H9 (cell line): ENCODE results near the gene JUNB. TPM values are rescaled to one million over a fixed set of nuclear protein-coding genes. Genes with fewer than 3 reads are reported as not detected.

ENCODE experiments used
- DNase-seq: peaks from one replicate; pipeline ENCODE4 v3.0.0-alpha.2; 2017
- H2AFZ ChIP-seq: one replicate; pipeline ENCODE4 v1.6.1; 2013; ENCODE audit warnings: mild to moderate bottlenecking, low read length, control low read depth, moderate library complexity
- H2AK5ac ChIP-seq: 2 replicates; pipeline ENCODE4 v1.6.1; 2013; ENCODE audit warnings: low read length, control low read depth, mixed read lengths; ENCODE audit not compliant: insufficient read length
- H2BK120ac ChIP-seq: one replicate; pipeline ENCODE4 v1.6.1; 2013; ENCODE audit warnings: low read depth, mild to moderate bottlenecking, low read length, control low read depth, inconsistent platforms; ENCODE audit not compliant: poor library complexity, severe bottlenecking
- H2BK12ac ChIP-seq: 2 replicates; pipeline ENCODE4 v1.6.1; 2013; ENCODE audit warnings: low read length, control low read depth, mixed read lengths, low read depth; ENCODE audit not compliant: insufficient read length
- H2BK15ac ChIP-seq: 2 replicates; pipeline ENCODE4 v1.6.1; 2013; ENCODE audit warnings: low read depth, low read length, control low read depth
- H2BK20ac ChIP-seq: one replicate; pipeline ENCODE4 v1.6.1; 2013; ENCODE audit warnings: low read depth, mild to moderate bottlenecking, low read length, control low read depth, inconsistent platforms; ENCODE audit not compliant: poor library complexity, severe bottlenecking
- H2BK5ac ChIP-seq: 2 replicates; pipeline ENCODE4 v1.6.1; 2013; ENCODE audit warnings: low read length, control low read depth, mixed read lengths; ENCODE audit not compliant: insufficient read length
- H3K14ac ChIP-seq: 2 replicates; pipeline ENCODE4 v1.6.1; 2013; ENCODE audit warnings: low read length, control low read depth; ENCODE audit not compliant: insufficient read depth
- H3K18ac ChIP-seq: 2 replicates; pipeline ENCODE4 v1.6.1; 2013; ENCODE audit warnings: low read depth, mild to moderate bottlenecking, mixed read lengths, low read length, control low read depth; ENCODE audit not compliant: insufficient read length
- H3K23ac ChIP-seq: 2 replicates; pipeline ENCODE4 v1.6.1; 2013; ENCODE audit warnings: low read length, control low read depth, mixed read lengths, low read depth; ENCODE audit not compliant: insufficient read length
- H3K23me2 ChIP-seq: 2 replicates; pipeline ENCODE4 v1.6.1; 2013; ENCODE audit warnings: low read depth, mild to moderate bottlenecking, mixed read lengths, low read length, control low read depth; ENCODE audit not compliant: insufficient read length, poor library complexity, severe bottlenecking
- H3K27ac ChIP-seq: 2 replicates; pipeline ENCODE4 v1.5.1; 2013; ENCODE audit warnings: low read length, control low read depth, mixed read lengths, low read depth; ENCODE audit not compliant: insufficient read length
- H3K27me3 ChIP-seq: 2 replicates; pipeline ENCODE4 v1.6.1; 2013; ENCODE audit warnings: low read length, control low read depth, inconsistent platforms; ENCODE audit not compliant: insufficient read depth
- H3K4ac ChIP-seq: 2 replicates; pipeline ENCODE4 v1.6.1; 2013; ENCODE audit warnings: low read depth, mild to moderate bottlenecking, control low read depth, inconsistent platforms, low read length, moderate library complexity
- H3K4me1 ChIP-seq: 2 replicates; pipeline ENCODE4 v1.6.1; 2013; ENCODE audit warnings: low read length, control low read depth, inconsistent platforms; ENCODE audit not compliant: insufficient read depth
- H3K4me2 ChIP-seq: 2 replicates; pipeline ENCODE4 v1.6.1; 2013; ENCODE audit warnings: low read length, control low read depth, mixed read lengths; ENCODE audit not compliant: insufficient read length, insufficient read depth
- H3K56ac ChIP-seq: 2 replicates; pipeline ENCODE4 v1.6.1; 2013; ENCODE audit warnings: low read depth, mild to moderate bottlenecking, mixed read lengths, low read length, control low read depth; ENCODE audit not compliant: insufficient read length
- H3K79me1 ChIP-seq: 2 replicates; pipeline ENCODE4 v1.6.1; 2013; ENCODE audit warnings: low read depth, mild to moderate bottlenecking, moderate library complexity, low read length, control low read depth, inconsistent platforms; ENCODE audit not compliant: insufficient read depth, poor library complexity, severe bottlenecking
- H3K79me2 ChIP-seq: 2 replicates; pipeline ENCODE4 v1.6.1; 2013; ENCODE audit warnings: low read length, control low read depth, inconsistent platforms; ENCODE audit not compliant: insufficient read depth
- H3K9ac ChIP-seq: 2 replicates; pipeline ENCODE4 v1.6.1; 2013; ENCODE audit warnings: low read length, control low read depth, mixed read lengths; ENCODE audit not compliant: insufficient read length; ENCODE audit errors: extremely low read depth
- H3K9me3 ChIP-seq: one replicate; pipeline ENCODE4 v1.6.1; 2013; ENCODE audit warnings: low read depth, low read length, inconsistent platforms; ENCODE audit not compliant: control insufficient read depth
- H3T11ph ChIP-seq: one replicate; pipeline ENCODE4 v1.6.1; 2013; ENCODE audit warnings: mild to moderate bottlenecking, low read length, control low read depth, inconsistent platforms
- H4K20me1 ChIP-seq: one replicate; pipeline ENCODE4 v1.6.1; 2013; ENCODE audit not compliant: control insufficient read depth, insufficient read length, insufficient read depth
- H4K5ac ChIP-seq: 2 replicates; pipeline ENCODE4 v1.6.1; 2013; ENCODE audit warnings: low read depth, mild to moderate bottlenecking, mixed read lengths, low read length, control low read depth; ENCODE audit not compliant: insufficient read length
- H4K8ac ChIP-seq: replicated peaks from 2 replicates; pipeline ENCODE4 v1.6.1; 2013; ENCODE audit warnings: low read length, control low read depth, mixed read lengths, low read depth; ENCODE audit not compliant: insufficient read length
- H4K91ac ChIP-seq: 2 replicates; pipeline ENCODE4 v1.6.1; 2013; ENCODE audit warnings: low read depth, mild to moderate bottlenecking, moderate library complexity, mixed read lengths, low read length, control low read depth; ENCODE audit not compliant: insufficient read length
- H3K27ac Mint-ChIP-seq, 3 experiments: 2 replicates in 2 of 3; 3 replicates in 1 of 3; pipeline ENCODE4 v1.8.0; 2020 to 2021; ENCODE audit warnings: mixed read lengths in 3 of 3, mild to moderate bottlenecking in 1 of 3, moderate library complexity in 1 of 3
- H3K27me3 Mint-ChIP-seq: 2 replicates; pipeline ENCODE4 v1.8.0; 2021; ENCODE audit warnings: low read depth, mild to moderate bottlenecking, moderate library complexity, mixed read lengths
- H3K36me3 Mint-ChIP-seq, 3 experiments: 2 replicates in 2 of 3; 3 replicates in 1 of 3; pipeline ENCODE4 v1.8.0; 2020 to 2021; ENCODE audit warnings: low read depth in 3 of 3, mixed read lengths in 3 of 3; ENCODE audit not compliant: insufficient read depth in 1 of 3
- H3K4me1 Mint-ChIP-seq, 2 experiments: 2 replicates each; pipeline ENCODE4 v1.8.0; 2020; ENCODE audit warnings: mixed read lengths in 2 of 2
- H3K4me3 Mint-ChIP-seq, 2 experiments: 2 replicates in 1 of 2; 3 replicates in 1 of 2; pipeline ENCODE4 v1.8.0; 2020 to 2021; ENCODE audit warnings: mild to moderate bottlenecking in 2 of 2, mixed read lengths in 2 of 2, moderate library complexity in 1 of 2
- H3K9me3 Mint-ChIP-seq, 2 experiments: 2 replicates in 1 of 2; 3 replicates in 1 of 2; pipeline ENCODE4 v1.8.0; 2020; ENCODE audit warnings: mild to moderate bottlenecking in 2 of 2, mixed read lengths in 2 of 2, moderate library complexity in 1 of 2
- WGBS: extraction: QIAGEN DNeasy Blood & Tissue Kit; methylation state at CpG from one replicate; pipeline ENCODE4 v1.1.7; 2013; ENCODE audit warnings: missing lambda C conversion rate, low lambda C conversion rate, mixed read lengths; ENCODE audit not compliant: insufficient read length; ENCODE audit errors: extremely low coverage; 5-methylcytosine and 5-hydroxymethylcytosine counted together
- total RNA-seq: library from RNA; stranded (reverse); gene quantifications from 2 replicates; pipeline ENCODE4 v1.2.1, GENCODE V29; 2021
- TF ChIP-seq, protein P1 (sequence below): fragments of 200-600 bp; sonication (generic); conservative IDR thresholded peaks from 3 replicates; pipeline ENCODE4 v1.8.0; 2021; ENCODE audit warnings: antibody characterized with exemption, mild to moderate bottlenecking

Gene JUNB
- total RNA-seq, 1 experiment from 2014 or later: 15.9 TPM

DNA sequence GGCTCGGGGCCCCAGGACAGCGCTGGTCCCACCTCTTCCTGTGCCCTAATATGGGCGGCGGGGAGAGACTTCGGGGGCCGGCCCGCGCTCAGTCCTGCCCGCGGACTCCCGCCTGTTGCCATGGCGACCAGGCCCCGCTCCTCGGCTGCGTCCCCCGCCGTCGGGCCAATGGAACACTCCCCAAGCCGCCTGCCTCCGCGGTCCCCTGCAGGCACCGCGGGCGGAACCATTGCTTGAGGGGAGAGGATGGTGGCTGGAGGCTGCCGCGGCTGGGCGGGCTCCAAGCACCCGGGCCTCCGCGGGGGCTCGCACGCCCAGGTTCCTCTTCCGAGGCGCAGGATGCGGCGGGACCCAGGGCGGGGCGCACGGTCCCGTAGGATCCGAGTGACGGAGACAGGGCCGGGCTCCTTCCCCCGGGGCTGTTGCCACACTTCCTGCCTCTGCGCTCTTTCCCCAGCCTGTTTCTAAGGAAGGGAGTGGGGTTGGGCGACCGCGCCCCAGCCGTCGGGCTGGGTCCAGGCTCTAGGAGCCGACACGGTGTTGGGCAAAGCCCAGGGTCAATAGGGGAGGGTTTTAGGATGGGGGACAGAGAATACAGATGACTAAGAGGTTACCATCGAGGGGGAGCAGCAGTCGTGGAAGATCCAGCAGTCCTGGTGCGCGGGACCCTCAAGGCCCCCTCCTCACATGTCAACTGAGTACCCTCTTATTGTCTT, 1.2 kb upstream of the JUNB start:
- Histone ChIP-seq H3K4me1 (peaks cover 2% of the 10 kb centered on the region; the same call in 1 of the 2 replicates), H3K9ac (no peak overlapping the region), H3K4me2 (peak overlapping the region; percentile 48), H2AK5ac (no peak overlapping the region), H3K79me2 (no peaks in the 10 kb centered on the region), H2BK12ac (no peak overlapping the region), H3K14ac (peak overlapping the region; percentile 58; the same call in 1 of the 2 replicates), H3K4ac (no peak overlapping the region), H2BK5ac (no peak overlapping the region), H4K20me1 (no peaks in the 10 kb centered on the region), H2AFZ (no peak overlapping the region), H4K91ac (no peak overlapping the region), H4K8ac (no peak overlapping the region), H4K5ac (no peak overlapping the region), H2BK20ac (no peak overlapping the region), H3K18ac (peak overlapping the region; percentile 70), H3K23me2 (peaks cover 37% of the 10 kb centered on the region), H3T11ph (no peak overlapping the region), H3K9me3 (no peaks in the 10 kb centered on the region), H3K56ac (no peak overlapping the region), H3K27ac (no peak overlapping the region), H2BK120ac (no peak overlapping the region), H3K27me3 (no peaks in the 10 kb centered on the region; the same call in 1 of the 2 replicates), H3K23ac (no peak overlapping the region), H2BK15ac (no peak overlapping the region), H3K79me1 (no peaks in the 10 kb centered on the region)
- peak overlapping the region in 2 of 3 experiments; percentile 46 to 73; a peak in 4 of 7 replicates for H3K27ac Mint-ChIP-seq
- peaks cover 31 to 32% of the 10 kb centered on the region in 2 experiments for H3K4me1 Mint-ChIP-seq
- peak; percentile 98 for DNase-seq
- H3K36me3 Mint-ChIP-seq: no peaks in the 10 kb centered on the region
- TF ChIP-seq, protein P1, sequence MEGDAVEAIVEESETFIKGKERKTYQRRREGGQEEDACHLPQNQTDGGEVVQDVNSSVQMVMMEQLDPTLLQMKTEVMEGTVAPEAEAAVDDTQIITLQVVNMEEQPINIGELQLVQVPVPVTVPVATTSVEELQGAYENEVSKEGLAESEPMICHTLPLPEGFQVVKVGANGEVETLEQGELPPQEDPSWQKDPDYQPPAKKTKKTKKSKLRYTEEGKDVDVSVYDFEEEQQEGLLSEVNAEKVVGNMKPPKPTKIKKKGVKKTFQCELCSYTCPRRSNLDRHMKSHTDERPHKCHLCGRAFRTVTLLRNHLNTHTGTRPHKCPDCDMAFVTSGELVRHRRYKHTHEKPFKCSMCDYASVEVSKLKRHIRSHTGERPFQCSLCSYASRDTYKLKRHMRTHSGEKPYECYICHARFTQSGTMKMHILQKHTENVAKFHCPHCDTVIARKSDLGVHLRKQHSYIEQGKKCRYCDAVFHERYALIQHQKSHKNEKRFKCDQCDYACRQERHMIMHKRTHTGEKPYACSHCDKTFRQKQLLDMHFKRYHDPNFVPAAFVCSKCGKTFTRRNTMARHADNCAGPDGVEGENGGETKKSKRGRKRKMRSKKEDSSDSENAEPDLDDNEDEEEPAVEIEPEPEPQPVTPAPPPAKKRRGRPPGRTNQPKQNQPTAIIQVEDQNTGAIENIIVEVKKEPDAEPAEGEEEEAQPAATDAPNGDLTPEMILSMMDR: no peak
- peak overlapping the region; percentile 76 to 85 for H3K4me3 Mint-ChIP-seq
- no CpG with 5 or more reads among the region's 56 CpGs for WGBS
- no peaks in the 10 kb centered on the region for H3K9me3 Mint-ChIP-seq
- peaks cover 8% of the 10 kb centered on the region for H3K27me3 Mint-ChIP-seq
